ENCODE measurements around the gene RBPJL. TPM values are rescaled to one million over a fixed set of nuclear protein-coding genes. Genes with fewer than 3 reads are reported as not detected.

RBPJL gene
- total and polyA plus RNA-seq, 3 donors from 2014 or later = 0.26 to 1.1 (median 0.43) TPM

DNA sequence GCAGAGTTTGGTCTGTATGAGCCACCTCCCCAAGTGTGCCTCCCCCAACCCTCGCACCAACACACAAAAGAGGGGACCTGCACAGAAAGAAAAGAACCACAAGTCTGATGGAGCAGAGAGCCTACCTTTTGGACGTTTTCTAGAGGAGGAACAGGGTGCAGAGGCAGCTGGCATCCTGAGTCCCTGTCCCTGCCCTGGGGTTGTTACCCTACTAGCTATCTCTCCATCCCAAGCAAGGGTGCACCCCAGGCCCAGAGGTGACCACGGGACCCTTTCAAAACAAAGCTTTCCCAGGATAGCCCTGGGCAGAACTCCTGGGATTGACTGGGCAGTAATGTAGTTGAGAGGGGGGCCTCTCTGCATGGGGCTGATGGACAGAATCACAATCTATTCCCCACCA is 11.2 kb downstream of the RBPJL start:
- intact Hi-C loops (cut with DNase I; ENCODE audit: low total_unique reads) = loop anchor here (5.0 kb wide), 1 partner anchor 124 kb away; no protein-coding TSS in a partner anchor
- 62 to 73% methylated on average over 3 of the region's 3 CpGs for WGBS, 2 donors
- H3K4me1 ChIP-seq = no peaks in the 10 kb centered on the region
- DNase-seq = no peak
- no peak overlapping the region for H3K4me3 ChIP-seq
- H3K9me3 ChIP-seq = no peaks in the 10 kb centered on the region
- H3K27ac ChIP-seq = no peak overlapping the region
- no peaks in the 10 kb centered on the region for H3K27me3 ChIP-seq
- TF ChIP-seq, protein P1, sequence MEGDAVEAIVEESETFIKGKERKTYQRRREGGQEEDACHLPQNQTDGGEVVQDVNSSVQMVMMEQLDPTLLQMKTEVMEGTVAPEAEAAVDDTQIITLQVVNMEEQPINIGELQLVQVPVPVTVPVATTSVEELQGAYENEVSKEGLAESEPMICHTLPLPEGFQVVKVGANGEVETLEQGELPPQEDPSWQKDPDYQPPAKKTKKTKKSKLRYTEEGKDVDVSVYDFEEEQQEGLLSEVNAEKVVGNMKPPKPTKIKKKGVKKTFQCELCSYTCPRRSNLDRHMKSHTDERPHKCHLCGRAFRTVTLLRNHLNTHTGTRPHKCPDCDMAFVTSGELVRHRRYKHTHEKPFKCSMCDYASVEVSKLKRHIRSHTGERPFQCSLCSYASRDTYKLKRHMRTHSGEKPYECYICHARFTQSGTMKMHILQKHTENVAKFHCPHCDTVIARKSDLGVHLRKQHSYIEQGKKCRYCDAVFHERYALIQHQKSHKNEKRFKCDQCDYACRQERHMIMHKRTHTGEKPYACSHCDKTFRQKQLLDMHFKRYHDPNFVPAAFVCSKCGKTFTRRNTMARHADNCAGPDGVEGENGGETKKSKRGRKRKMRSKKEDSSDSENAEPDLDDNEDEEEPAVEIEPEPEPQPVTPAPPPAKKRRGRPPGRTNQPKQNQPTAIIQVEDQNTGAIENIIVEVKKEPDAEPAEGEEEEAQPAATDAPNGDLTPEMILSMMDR (IDR thresholded peaks at IDR 0.05) = no peak
- no peak for TF ChIP-seq POLR2A (IDR thresholded peaks at IDR 0.05)
- no peaks in the 10 kb centered on the region for H3K36me3 ChIP-seq (ENCODE audit: low read depth, missing control alignments)

DNA sequence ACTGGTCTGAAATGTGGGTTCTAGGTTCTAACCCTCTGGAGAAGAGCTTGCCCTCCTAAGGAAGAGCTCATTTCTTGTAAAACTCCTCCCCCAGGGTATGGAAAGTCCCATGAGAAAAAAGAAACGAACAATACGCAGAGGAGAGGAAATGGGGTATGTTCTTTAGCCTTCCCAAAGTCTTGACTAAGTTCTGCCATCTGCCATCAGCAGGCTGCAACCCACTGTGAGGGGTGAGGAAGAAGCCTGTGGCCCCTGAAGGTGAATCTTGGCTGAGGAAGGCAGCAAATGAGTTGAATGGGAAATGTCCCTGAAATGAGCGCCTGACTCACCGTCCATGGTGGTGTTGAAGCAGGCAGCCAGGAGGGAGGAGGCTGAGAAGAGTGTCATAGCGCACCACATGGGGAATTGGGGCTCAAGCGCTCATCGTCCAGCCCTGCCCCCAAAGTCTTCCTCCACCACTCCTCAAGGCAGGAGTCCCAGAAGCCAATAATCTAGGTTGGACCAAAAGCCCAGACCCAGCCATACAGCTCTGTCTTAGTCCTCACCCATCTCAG is 11.8 kb downstream of the RBPJL start:
- H3K36me3 ChIP-seq (ENCODE audit: low read depth, missing control alignments) = no peaks in the 10 kb centered on the region
- no peaks in the 10 kb centered on the region for H3K4me1 ChIP-seq
- 70 to 82% methylated on average over 7 of the region's 7 CpGs for WGBS, 2 donors
- no peak overlapping the region for H3K27ac ChIP-seq
- no peaks in the 10 kb centered on the region for H3K27me3 ChIP-seq
- no peaks in the 10 kb centered on the region for H3K9me3 ChIP-seq
- intact Hi-C loops (cut with DNase I; ENCODE audit: low total_unique reads) = loop anchor here (5.0 kb wide), 1 partner anchor 124 kb away; no protein-coding TSS in a partner anchor
- DNase-seq = no peak
- no peak for TF ChIP-seq POLR2A (IDR thresholded peaks at IDR 0.05)
- TF ChIP-seq, protein P1 (IDR thresholded peaks at IDR 0.05) = no peak
- no peak overlapping the region for H3K4me3 ChIP-seq

DNA sequence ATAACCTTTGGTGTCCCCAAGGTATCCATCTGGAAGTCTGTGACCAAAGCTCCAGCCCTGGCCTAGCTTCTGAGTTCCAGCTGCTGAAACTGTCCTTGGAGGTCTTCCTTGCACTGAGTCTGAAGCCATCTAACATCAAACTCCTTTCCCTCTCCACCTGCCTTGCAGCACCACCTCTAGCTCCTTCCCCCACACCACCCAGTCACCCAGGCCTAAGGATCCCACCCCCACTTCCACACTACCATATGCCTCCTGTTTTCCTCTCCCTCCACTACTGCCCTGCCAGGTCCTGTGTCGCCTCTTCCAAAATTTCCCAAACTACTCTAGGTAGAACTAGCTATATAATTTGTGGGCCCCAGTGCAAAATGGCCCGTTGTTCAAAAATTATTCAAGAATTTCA is 12.3 kb downstream of the RBPJL start:
- 80 to 89% methylated on average over 2 of the region's 2 CpGs for WGBS, 2 donors
- H3K4me1 ChIP-seq = no peaks in the 10 kb centered on the region
- no peak overlapping the region for H3K27ac ChIP-seq
- no peak overlapping the region for H3K4me3 ChIP-seq
- H3K9me3 ChIP-seq = no peaks in the 10 kb centered on the region
- intact Hi-C loops (cut with DNase I; ENCODE audit: low total_unique reads) = loop anchor here (5.0 kb wide), 1 partner anchor 123 kb away; no protein-coding TSS in a partner anchor
- H3K36me3 ChIP-seq (ENCODE audit: low read depth, missing control alignments) = no peaks in the 10 kb centered on the region
- no peaks in the 10 kb centered on the region for H3K27me3 ChIP-seq
- TF ChIP-seq, protein P1 (IDR thresholded peaks at IDR 0.05) = no peak
- TF ChIP-seq POLR2A (IDR thresholded peaks at IDR 0.05) = no peak
- no peak for DNase-seq

DNA sequence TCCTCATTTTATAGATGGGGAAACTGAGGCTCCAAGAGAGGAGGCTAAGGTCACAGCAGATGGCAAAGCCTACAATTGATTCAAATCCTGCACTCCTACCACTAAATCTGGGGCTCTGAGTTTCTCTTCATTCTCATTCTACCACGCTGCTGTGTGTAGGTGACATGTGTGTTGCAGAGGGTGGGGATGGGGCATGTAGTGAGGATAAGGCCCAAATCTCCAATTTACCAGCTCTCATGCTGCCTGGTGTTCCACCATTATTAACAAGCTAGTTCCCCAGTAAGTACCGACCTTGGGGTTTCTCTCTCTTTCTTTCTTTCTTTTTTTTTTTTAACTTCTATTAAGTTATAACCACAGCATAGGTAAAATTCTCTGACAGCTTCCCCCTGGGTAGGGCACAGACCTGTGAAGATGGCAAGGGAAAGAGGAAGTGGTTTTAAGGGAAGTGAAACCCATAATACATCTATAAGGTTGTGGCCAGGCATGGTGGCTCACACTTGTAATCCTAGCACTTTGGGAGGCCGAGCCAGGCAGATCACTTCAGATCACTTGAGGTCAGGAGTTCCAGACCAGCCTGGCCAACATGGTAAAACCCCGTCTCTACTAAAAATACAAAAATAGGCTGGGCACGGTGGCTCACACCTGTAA is 14.4 kb downstream of the RBPJL start:
- DNase-seq = no peak
- 63 to 88% methylated on average over 5 of the region's 5 CpGs for WGBS, 2 donors
- no peaks in the 10 kb centered on the region for H3K4me1 ChIP-seq
- no peak overlapping the region for H3K4me3 ChIP-seq
- no peaks in the 10 kb centered on the region for H3K36me3 ChIP-seq (ENCODE audit: low read depth, missing control alignments)
- H3K27ac ChIP-seq = no peak overlapping the region
- no peaks in the 10 kb centered on the region for H3K27me3 ChIP-seq
- intact Hi-C loops (cut with DNase I; ENCODE audit: low total_unique reads) = no loop called here
- no peak for TF ChIP-seq POLR2A (IDR thresholded peaks at IDR 0.05)
- TF ChIP-seq, protein P1 (IDR thresholded peaks at IDR 0.05) = no peak
- H3K9me3 ChIP-seq = no peaks in the 10 kb centered on the region

Data from testis (tissue), 3 donors.